Measurements from ENCODE around the gene KIAA0513.

The KIAA0513 gene

DNA sequence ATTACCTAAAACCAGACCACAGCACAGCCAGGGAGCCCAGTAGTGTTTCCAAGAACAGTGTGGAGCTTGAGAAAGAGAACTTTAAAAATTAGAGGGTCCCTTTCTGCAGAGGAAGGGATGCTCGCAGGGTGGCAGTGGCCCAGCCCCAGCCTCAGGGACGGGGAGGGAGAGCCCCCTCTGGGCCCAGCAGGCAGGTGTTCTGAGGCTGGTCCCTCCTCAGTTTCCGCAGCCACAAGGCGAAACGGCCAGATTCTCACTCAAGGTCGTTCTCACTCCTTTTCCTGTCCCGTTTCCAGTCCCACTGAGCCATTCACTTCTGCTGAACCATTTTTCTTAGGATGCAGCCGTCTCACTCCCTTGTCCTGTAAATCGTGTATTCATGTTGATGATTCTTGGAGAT, 64.7 kb downstream of the KIAA0513 start:
- no peak for DNase-seq

DNA sequence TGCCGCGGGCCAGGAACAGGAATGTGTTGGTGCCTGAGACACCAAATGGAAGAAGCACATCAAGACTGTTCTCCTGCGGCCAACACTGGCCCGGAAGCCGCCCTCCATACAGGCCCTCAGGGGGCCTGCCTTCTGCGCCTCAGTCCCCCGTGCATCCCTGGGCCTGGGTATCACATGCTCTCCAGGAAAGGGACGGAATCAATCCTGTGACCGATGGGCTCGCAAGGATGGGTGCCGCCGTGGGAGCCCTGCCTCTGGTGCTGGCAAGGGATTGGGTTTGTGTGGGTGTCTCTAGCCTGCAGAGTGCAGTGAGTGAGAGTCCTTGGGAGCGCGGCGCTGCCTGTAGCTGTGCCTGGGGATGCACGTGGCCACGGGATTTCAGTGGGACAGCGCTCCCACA, 65.3 kb downstream of the KIAA0513 start:
- DNase-seq: no peak

DNA sequence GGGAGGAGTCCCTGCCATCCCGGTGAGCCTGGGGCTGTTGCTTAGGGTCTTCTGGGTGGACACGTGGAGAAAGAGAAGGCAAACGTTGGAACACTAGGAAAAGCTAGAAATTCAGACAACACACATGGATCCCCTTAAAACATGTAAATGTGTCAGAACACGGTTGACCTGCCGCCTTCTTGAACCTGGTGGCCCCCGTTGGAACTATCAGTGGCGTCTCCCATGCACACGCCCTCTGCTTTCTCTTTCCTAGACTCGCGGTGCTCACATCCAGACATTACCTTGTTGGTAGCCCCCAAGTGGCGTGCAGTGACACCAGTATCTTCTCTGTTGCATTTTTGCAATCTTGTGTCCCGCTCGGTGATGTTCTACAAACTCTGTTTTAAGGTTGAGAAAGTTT, 66.1 kb downstream of the KIAA0513 start:
- DNase-seq: no peak

DNA sequence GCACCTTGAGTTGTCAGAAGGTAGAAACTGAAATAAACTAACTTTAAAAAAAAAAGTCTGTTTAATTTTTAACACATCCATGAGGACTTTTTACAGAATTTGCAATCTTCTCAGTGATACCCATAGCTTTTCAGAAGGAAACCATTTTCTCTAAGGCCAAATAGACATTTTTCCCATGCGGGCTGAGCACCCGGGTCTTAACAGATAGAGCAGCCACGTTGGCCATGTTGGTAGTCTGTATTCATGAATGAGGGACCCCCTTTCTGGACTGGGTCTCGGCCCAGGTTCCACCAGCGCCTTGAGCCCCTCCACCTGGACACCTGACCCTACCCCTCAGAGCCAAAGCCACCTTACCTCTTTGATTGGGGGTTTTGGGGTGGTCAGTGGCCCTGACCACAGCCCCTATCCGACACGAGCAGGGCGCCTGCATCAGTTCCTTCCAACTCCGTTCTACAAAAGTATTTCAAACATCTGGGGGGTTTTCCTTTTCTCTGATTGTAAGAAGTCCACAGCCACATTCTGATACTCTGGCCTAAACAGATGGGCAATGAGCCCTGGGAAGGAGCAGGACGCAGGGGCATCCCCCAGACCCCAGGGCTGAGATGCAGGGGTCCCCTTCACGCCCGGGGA, 66.7 kb downstream of the KIAA0513 start:
- DNase-seq: no peak

DNA sequence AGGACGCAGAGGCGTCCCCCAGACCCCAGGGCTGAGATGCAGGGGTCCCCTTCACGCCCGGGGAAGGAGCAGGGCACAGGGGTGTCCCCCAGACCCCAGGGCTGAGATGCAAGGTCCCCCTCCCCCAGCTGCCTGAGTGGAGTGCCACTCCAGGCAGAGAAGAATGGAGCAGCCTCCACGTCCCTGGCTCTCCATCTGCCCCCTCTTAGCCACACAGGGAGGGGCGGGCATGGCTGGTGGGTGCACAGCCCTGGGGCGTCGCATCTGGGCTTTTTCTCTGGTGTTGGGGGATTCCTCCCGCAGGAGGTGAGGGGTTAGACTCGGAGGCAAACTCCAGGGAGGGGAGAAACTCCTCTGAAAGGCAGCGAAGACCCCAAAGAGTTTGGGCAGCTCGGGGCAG, 67.2 kb downstream of the KIAA0513 start:
- DNase-seq: no peak

DNA sequence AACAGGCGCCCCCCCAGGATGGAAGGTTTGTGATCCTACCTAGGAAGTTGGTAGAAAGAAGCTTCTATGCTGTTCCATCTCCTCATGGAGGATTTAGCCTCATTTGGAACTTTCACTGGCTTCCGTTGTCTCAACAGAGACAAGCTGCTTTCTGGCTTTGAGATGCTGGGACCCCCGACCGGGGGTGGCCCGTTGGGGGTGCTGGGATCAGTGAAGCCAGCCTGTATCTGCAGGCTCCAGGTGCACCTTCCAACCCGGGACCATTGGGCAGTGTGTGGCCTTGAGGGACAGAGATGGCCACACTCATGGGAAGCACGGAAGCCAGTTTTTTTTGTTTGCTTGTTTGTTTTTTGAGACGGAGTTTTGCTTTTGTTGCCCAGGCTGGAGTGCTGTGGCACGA, 69.3 kb downstream of the KIAA0513 start:
- no peak for DNase-seq

DNA sequence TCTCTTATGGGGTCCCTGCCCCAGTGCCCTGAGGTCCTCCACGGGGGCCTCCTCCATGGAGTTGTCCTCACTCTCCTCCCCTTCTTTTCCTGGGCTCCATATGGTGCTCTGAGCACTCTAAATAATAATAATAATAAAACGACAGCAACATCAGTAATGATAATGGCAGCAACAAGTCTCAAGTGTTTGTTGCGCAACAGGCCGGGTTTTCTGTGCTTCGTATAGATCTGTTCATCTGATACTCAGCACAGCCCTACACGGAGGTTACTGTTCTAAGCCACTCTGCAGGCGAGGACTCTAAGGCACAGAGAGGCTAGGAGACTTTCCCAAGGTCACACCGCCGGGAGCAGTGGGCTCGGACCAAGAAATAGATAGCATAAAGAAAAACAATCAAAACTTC, 71.0 kb downstream of the KIAA0513 start:
- no peak for DNase-seq

DNA sequence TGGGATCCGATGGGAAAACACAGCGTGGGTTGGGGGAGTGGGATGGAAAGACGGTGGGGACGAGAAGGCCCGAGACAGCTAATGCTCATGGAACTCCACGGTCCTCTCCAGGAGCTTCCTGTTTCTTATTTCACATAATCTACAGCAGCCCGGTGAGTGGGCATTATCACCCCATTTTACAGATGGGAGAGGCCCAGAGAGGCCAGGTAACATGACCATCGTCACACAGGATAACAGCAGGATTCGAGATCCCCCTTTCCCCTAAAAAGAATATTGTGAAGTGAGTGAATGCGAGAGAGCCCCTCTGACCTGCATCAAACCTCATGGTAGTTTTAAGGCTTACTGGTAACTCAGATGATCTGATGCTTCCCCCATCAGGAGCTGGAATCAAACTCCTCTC, 72.7 kb downstream of the KIAA0513 start:
- no peak for DNase-seq

DNA sequence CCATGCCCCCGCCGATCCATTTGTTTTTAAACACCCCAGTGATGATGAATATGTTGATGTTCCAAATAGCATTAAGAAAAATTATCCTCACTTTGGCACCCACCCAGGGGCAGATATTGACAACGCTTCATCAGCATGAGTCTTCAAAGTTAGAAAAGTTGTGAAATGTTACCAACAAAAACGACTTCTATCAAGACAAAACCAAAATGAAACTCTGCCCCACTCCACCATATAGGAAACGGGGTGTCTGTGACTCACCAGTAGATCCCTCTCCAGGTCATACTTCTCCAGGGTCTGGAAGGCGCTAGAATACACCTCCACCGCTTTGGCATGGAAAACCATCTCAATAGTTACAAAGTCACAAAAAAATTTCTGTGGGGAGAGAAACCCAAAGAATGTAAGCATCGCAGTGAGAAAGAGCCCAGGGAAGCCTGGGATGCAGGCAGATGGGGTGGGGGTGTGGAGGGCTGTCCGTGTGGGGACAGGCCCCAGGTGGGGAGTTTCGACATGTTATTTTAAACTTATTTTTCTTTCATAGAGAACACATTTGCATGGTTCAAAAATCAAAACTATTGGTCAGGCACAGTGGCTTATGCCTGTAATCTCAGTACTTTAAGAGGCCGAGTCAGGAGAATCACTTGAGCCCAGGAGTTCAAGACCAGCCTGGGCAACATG, 74.5 kb downstream of the KIAA0513 start:
- DNase-seq: no peak

DNA sequence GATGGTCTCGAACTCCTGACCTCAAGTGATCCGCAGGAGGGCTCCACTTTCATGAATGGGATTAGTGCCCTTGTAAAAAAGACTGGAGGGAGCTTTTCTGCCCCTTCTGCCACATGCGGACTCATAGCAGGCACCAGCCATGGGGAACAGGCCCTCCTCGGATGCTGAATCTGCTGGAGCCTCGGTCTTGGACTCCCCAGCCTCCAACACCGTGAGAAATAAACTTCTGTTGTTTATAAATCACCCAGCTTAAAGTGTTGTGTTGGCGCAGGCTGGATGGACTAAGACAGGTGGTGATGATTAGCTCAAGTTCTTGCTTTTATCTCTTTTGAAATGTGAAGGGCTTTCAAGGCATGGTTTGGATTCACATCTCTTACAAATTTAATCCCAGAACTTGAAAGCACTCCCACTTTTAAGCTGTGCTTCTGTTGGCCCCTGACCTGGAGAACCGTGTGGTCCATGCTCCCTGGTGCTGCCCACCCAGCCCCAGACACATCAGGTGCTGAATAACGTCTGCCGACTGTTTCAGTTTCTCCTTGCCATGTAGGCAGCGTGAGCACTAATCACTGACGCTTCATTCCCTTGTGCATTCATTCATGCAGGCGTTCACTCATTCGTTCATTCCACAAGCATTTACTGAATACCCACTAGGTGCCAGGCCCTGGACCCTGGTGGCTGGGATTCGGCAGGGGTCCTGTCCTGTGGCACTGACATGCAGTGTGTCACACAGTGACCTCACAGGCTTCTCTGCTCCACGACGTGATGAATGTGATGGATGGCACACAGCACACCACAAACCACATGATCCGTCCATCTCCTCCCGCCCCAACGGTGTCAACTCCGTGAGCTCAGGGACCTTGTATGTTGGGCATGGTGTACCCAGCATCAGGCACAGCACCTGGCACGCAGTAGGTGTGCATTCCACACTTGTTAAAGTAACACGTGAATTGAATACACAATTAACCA, 75.8 kb downstream of the KIAA0513 start:
- DNase-seq: no peak

DNA sequence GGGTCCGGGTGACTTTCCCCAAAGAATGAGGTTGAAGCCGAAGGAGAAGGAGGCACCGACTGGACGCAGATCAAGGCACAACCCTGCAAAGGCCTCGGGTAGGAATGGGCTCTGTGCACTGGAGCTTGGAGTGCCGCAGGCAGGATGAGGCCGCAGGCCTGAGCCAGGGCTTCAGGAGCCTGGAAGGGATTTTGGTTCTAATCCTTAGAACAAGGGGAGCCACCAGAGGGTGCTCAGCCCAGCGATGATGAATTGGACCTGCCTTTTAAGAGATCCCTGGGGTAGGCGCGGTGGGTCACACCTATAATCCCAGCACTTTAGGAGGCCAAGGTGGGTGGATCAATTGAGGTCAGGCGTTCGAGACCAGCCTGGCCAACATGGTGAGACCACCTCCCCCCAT, 76.6 kb downstream of the KIAA0513 start:
- DNase-seq: no peak

DNA sequence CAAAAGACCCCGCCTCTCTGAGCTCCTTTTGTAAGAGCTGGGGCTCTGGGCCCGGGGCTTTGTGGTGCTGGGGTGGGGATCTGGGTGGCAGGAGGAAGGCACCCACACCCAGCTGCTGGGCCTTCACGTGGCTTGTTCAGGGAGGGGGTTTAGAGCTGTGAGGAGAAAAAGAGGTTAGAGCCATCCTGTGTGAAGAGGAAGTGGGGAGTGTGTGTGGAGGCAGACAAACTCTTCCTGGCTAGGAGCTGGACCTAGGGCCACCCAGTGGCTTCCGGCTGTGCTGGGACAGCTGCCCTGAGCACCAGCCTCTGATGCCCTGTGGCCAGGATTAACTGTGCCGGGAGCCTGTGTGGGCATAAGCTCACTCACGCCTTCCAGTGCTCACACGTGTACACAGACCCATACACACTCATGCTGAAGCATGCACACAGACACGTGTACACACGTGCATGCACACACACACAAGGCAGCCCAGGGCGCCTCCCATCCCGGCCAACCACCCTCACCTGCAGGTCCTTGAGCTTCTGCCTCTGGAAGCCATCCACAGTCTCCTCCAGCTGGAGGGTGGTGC, 77.3 kb downstream of the KIAA0513 start:
- DNase-seq: no peak

DNA sequence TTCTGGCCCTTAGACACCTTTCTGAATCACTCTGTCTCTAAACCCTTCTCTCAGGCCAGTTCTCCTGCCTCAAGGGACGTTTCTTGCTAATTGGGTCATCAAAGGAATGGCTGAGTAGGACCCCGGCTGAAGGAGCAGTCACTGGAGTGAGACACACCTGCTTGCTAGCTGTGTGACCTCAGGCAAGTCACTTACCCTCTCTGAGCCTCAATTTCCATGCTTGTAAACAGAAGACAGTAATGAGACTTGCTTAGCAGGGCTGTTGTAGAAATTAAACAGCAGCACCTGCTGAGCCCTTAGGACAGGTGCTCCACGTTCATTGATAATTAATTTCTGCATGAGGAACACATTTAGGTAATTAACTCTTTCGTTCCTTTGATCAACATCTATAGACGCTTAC, 77.9 kb downstream of the KIAA0513 start:
- no peak for DNase-seq

DNA sequence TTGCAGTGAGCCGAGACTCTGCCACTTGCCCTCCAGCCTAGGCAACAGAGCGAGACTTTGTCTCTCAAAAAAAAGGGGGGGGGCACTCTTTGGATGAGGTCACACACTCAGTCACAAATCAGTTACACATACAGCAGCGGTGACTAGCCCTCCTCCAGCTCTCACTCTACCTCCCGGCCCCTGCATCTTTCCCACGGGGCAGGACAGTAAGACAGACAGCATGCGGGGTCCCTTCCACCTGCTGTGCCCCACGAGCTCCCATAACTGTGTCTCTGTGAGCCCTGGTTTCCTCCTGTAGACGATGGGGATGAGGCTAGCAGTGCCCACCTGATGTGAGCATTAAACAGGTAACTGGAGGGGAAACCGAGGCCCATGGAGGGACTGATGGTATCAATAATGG, 79.5 kb downstream of the KIAA0513 start:
- no peak for DNase-seq

DNA sequence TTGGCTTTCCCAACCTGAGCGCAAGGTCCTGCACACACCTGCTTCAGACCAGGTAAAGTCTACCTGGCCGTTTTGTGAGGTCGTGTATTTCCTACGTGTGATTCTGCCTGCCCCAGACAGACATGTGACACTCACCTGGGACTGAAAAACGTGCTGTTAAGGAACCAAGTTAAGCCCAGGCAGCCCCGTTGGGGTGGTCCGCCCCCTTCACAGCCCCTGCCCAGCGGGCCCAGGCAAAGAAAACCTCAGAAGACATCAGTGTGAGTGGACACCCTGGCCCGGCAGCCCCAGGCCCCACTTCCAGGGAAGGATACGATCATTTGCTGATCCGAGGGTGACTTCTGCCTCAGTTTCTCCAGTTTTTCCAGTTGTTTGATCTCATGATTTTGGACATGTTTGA, 79.9 kb downstream of the KIAA0513 start:
- no peak for DNase-seq

DNA sequence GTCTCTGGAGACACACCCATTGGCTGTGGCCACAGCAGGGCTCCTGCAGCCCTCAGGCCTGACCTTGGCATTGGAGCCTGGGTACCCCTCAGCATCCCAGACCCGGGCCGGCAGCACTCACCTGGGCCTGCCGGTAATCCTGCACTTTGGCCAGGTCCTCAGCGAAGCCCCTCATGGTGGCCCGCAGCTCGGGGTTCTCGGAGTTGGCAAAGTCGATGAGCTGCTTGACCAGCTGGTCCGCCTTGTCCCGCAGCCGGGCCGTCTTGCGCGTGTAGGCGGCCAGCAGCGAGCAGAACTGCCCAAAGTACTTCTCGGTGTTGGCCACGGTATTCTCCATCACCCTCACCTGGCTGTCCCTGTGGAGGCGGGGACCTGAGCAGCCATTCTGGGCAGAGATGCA, 82.5 kb downstream of the KIAA0513 start:
- DNase-seq: no peak

DNA sequence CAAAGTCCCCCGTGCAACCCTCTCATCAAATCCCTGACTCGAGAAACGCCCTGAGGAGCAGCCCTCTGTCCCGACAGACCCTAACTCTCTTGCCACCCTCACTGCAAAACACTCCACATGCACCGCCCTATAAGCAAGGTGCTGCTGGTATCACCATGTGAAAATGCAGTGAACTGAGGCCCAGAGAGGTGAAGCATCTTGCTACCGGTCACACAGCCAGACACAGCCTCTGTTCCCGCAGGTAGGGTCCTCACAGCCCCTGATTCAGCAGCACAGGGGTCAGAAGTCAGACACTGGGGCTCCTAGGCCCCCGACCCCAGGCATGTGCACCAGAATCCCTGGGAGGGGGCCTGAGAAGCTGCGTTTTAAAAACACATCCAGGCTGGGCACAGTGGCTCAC, 83.6 kb downstream of the KIAA0513 start:
- DNase-seq: no peak

DNA sequence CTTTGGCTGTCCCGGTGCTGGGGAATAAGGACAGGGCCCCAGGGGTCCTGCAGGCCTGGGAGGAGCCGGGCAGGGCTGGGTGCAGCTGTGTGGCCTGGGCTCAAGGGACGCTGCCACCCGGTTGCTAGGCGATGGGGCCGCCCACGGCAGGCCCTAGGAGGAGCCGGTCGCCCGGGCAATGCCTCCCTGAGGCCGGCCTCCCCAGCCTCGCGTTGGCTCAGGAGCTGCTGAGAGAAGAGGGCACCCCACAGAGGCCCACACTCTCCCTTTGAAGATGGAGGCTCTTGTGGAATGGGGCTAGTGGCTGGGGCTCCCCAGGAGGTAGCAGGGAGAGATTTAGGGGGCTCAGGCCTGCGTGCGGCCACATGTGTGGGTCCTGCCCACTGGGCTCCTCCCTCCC, 84.8 kb downstream of the KIAA0513 start, which contains the start of gene CIBAR2:
Gene CIBAR2 (minus strand): TSS at position 109 of the 400 bp plus-strand sequence. CDS start 120 bp downstream, outside the sequence.
- no peak for DNase-seq

DNA sequence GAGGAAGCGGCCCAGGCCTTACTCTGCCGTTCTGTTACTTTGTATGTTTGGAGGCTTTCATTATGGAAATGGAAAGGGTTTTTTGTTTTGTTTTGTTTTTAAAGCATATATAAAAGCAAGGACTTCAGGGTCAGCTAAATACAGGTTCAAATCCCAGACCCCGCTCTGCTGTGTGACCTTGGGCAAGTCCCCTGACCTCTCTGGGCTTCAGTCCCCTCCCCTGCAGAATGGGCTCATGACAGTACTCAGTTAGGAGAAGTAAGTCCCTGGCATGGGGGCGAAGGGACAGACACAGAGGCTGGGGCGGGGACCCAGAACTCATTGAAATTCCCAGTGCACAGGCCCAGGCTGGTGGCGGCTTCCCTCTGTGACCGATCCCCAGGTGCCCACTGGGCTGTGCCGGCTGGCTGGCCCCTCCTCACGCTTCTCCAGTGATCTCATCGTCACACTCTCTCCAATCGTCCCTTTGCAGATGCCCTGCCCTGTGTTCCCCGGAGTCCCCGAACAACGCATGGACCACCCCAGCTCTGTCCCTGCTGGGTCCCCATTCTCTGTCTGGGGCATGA, 85.7 kb downstream of the KIAA0513 start:
- DNase-seq: no peak

DNA sequence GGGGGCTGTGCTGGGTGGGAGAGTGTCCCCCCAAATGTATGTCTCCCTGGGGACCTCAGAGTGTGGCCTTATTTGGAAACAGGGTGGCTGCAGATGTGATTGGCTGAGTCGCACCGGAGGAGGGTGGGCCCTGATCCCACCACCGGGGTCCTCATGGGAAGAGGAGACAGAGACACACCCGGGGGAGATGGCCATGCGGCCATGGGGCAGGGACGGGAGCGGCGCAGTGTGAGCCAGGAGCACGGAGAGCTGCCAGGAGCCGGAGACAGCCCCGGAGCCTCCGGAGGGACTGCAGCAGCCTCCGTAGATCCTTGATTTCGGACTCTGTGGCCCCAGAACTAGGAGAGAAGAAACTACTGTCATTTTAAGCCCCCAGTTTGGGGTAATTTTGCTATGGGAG, 86.3 kb downstream of the KIAA0513 start:
- no peak for DNase-seq

DNA sequence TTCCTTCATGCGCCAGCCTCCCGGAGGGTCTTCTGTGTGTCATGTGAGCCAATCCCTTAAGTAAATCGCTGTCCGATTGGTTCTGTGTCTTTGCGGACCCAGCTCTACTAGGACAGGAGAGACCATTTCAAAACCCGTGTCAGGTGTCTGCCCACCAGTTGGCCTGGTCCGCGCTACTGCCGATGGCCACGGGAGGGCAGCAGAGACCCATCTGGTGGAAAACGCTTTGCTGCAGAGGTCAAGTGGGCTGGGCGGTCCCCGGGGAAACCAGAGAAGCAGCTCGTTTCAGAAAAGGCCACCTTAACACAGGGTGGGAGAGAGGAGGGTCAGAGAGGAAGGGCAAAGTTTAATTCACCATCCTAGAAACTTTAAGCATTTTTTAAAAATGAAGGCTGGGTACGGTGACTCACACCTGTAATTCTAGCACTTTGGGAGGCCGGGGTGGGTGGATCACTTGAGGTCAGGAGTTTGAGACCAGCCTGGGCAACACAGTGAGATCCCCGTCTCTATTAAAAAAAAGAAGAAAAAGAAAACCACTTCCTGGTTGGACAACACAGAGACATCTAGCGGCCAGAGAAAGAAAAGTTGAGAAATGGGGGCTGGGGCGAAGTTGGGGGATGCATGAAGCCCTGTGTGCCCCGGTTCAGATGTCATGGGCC, 87.4 kb downstream of the KIAA0513 start:
- peak; percentile 76 for DNase-seq

DNA sequence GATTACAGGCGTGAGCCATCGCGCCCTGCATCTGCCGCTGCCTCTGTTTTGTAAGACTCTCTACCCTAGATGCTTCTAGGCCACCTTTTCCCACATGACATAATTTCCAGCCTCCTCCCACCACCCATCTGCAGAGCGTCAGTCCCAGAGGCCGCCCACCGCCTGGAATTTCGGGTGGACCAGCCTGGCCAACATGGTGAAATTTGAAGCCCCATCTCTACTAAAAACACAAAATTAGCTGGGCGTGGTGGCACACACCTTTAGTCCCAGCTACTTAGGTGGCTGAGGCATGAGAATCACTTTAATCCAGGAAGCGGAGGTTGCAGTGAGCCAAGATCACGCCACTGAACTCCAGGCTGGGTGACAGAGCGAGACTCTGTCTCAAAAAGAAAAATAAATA, 89.8 kb downstream of the KIAA0513 start:
- DNase-seq: no peak

DNA sequence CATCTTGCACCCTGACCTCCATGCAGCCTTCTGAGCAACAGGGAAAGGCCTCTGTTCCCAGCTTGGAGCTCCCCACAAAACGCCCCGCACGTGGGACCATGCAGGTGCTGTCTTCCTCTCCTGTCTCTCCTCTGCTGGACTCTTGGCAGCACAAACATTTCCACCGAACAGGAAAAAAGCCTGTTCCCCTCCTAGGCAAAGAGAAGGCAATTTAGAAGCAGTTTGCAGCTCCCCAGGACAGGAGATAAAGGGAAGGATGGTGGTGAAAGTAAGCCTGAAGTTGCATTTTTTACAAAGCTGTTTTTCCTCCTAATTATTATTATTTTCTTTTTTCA, 92.4 kb downstream of the KIAA0513 start:
- no peak for DNase-seq
